Stimulated activated CD4-positive, alpha-beta T cell treated with anti-CD3 and anti-CD28 coated beads, Interleukin-12 subunit alpha, Interleukin-12 subunit beta, amount 100 ng/mL, for 24 hours (primary cell): ENCODE measurements around the gene UBTF.
"Not testable (repeated sequence)": the region's sequence is repeated elsewhere in the genome, so short reads cannot be mapped to it uniquely, and the experiment has no call there.

ENCODE experiments used
- DNase-seq, 2 experiments: peaks; one replicate each; pipeline ENCODE4 v3.0.0-alpha.2; 2020; ENCODE audit warnings: low read depth in 2 of 2

UBTF gene

GRCh38 chr17:44247876-44248736, 28.6 kb upstream of the UBTF start:
- DNase-seq: no peak

- DNase-seq: no peak
These were observed 28.0 kb upstream of the UBTF start for GRCh38 chr17:44247440-44247841.

- DNase-seq: no peak
These were observed 21.7 kb upstream of the UBTF start for GRCh38 chr17:44241106-44241624.

DNA sequence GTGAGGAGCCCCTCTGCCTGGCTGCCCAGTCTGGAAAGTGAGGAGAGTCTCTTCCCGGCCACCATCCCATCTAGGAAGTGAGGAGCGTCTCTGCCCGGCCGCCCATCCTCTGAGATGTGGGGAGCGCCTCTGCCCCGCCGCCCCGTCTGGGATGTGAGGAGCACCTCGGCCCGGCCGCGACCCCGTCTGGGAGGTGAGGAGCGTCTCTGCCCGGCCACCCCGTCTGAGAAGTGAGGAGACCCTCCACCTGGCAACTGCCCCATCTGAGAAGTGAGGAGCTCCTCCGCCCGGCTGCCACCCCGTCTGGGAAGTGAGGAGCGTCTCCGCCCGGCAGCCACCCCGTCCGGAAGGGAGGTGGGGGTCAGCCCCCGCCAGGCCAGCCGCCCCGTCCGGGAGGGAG, 18.4 kb upstream of the UBTF start:
- DNase-seq: not testable (repeated sequence)

GRCh38 chr17:44236444-44236991, 17.0 kb upstream of the UBTF start:
- no peak for DNase-seq

DNA sequence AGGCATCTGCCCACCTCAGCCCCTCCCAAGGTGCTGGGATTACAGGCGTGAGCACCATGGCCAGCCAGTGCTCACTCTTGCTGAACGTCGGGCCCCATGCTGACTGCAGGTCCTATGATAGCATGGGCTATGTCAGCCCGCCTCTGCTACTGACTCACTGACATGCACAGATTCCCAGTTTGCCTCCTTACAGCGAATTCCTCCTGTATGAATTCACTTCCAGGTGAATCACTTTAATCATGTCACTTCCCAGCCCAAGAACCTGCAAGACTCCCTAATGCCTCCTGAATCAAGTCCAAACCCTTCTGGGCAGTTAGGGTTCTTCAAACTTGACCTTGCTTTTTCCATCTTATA, 16.1 kb upstream of the UBTF start:
- no peak for DNase-seq

GRCh38 chr17:44233582-44233981, 14.1 kb upstream of the UBTF start:
- no peak for DNase-seq

- DNase-seq: no peak
These were observed 12.6 kb upstream of the UBTF start for GRCh38 chr17:44232061-44232460.

- DNase-seq: no peak
These were observed 10.7 kb upstream of the UBTF start for GRCh38 chr17:44230140-44230539.

DNA sequence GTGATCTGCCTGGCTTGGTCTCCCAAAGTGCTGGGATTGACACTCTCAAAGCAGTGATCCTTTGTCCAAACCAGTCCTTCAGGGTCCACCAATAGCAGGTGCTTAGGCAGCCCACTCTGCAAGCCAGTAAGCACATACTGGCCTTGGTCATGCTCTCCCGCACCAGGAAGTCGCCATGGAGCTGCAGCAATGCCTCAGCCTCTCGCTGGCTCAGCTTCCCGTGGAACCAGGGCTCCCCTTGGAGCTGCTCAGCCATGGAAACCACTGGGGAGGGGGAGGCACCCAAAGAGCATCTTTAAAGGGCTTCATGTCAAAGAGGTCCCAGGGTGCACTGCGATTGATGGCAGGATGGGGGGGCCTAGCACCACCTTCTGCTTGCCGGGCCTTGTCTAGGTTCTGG, 9.6 kb upstream of the UBTF start:
- no peak for DNase-seq

DNA sequence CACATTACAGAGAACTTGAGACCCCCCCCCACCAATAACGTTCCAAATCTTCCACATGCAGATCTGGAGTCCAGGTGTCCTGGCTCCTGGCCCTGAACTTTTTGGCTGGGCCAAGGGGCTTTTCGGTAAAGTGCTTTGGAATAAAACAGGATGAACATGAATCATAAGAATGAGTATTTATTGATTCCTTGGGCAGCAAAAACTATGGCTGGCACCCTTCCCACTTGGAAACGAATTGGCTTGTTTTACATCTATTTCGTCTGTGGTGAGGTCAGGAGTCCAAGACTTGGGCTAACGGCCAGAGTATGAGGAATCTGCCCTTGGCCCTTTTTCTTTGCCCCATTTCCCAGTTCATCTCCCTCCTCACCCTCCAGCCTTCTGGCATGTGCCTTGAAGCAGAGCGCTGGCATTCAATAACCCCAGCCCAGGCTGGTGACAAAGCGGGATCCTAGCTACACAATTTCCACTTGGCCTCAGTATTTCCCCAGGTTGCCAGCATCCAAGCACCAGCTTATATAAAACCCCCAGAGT, 4.1 kb upstream of the UBTF start:
- DNase-seq: no peak

DNA sequence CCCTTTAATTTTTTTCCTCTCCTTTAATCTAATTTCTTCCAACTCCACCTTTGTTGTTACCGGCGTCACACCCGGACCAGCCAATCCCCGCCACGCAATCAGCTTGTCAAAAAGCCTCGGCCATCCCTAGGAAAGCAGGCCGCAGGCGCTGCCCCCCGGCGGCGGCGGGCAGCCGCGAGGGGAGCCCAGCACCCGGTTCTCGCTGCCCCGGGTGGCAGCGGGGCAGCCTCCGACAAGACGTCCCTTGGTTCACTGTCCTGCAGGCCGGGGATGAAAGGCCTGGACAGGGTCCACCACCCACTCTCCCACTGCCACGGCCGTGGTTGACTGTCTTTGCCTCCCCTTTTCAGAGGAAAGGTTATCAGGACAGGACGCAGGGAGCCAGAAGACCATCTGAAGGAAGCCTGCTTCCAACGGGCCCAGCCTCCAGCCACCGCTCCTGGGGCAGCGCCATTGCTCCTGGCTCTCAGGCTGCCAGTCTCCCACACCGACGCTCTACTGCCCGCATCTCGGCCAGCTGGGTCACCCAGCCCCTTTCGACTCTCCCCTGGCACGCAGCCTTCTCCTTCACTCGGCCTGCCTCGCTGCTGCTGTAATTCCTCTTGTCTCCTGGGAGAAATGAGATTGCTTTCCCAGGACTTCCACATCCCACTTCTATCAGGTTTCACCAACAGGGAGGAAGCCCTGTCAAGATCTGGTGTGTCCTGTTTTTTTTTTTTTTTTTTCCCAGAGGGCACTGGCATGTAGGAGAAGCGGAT, 2.8 kb upstream of the UBTF start:
- peak in 1 of 2 experiments; percentile 53 for DNase-seq

GRCh38 chr17:44221862-44222111, 2.3 kb upstream of the UBTF start:
- no peak for DNase-seq

GRCh38 chr17:44221084-44221861, 1.8 kb upstream of the UBTF start:
- peak in 1 of 2 experiments; percentile 59 for DNase-seq

GRCh38 chr17:44220213-44221083, 973 bp upstream of the UBTF start:
- DNase-seq: no peak

DNA sequence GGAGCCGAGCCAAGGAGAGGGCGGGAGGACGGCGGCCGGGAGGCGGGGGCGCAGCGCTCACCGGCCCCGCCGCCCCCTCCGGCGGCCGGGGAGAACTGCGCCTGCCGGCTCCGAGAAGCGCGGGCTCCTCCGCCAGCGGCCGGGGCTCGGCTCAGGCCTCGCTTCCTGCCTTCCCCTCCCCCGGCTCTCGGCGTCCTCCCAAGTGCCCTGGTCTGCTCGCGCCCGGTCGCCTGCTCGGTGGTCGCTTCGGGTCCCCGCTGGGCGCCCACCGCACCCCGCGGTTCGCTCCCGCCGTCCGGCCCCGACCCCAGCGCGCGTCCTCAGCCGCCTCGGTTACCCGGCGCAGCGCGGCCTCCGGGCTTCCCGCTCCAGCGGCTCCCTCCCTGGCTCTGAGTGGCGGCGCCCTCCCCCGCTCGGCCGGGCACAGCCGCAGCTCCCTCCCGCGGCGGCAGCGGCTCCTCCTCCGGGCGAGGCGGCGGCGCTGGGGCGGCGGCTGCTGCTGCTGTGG, 313 bp downstream of the UBTF start:
- peak in 1 of 2 experiments; percentile 51 for DNase-seq

- DNase-seq: peak; percentile 73 to 75
These were observed 949 bp downstream of the UBTF start for GRCh38 chr17:44218344-44219107.

- DNase-seq: no peak
These were observed 1.6 kb downstream of the UBTF start for GRCh38 chr17:44217738-44218343.

GRCh38 chr17:44216694-44217093, 2.8 kb downstream of the UBTF start:
- DNase-seq: no peak
